Kidney (tissue), 14 donors: ENCODE results near the gene MPDZ. TPM values are rescaled to one million over a fixed set of nuclear protein-coding genes. Genes with fewer than 3 reads are reported as not detected.

ENCODE experiments used
- DNase-seq, 5 donors: peaks; one replicate each; pipeline ENCODE4 v3.0.0-alpha.2; 2013 to 2020
- FAIRE-seq: peaks from 2 replicates; lab custom pipeline; 2012; peaks lifted over from hg19 to GRCh38; lab: Jason Lieb, UNC
- H3K27ac ChIP-seq, 2 donors: one replicate each; pipeline ENCODE4 v1.7.0; 2013; ENCODE audit warnings: low read depth in 2 of 2, low read length in 2 of 2, inconsistent platforms in 1 of 2
- H3K27me3 ChIP-seq: one replicate; pipeline ENCODE4 v1.7.1; 2013; ENCODE audit warnings: low read length, inconsistent platforms; ENCODE audit not compliant: control insufficient read depth, insufficient read depth
- H3K36me3 ChIP-seq, 3 donors: one replicate each; pipeline versions ENCODE4 v1.7.0 to v1.7.1; 2013; ENCODE audit warnings: low read length in 3 of 3, control low read depth in 1 of 3, inconsistent platforms in 1 of 3; ENCODE audit not compliant: insufficient read depth in 3 of 3, control insufficient read depth in 2 of 3
- H3K4me1 ChIP-seq, 3 donors: one replicate each; pipeline versions ENCODE4 v1.7.0 to v1.7.1; 2013; ENCODE audit warnings: low read length in 3 of 3, inconsistent platforms in 1 of 3, low read depth in 1 of 3; ENCODE audit not compliant: control insufficient read depth in 2 of 3, insufficient read depth in 2 of 3
- H3K4me3 ChIP-seq, 3 donors: one replicate each; pipeline versions ENCODE4 v1.7.0 to v1.8.1; 2013; ENCODE audit warnings: low read length in 3 of 3, control low read depth in 1 of 3, inconsistent platforms in 1 of 3
- H3K9ac ChIP-seq, 3 donors: one replicate each; pipeline versions ENCODE4 v1.7.0 to v1.7.1; 2013; ENCODE audit warnings: low read length in 3 of 3, control low read depth in 1 of 3, inconsistent platforms in 1 of 3
- H3K9me3 ChIP-seq, 3 donors: one replicate each; pipeline versions ENCODE4 v1.7.0 to v1.7.1; 2013; ENCODE audit warnings: low read length in 3 of 3, control low read depth in 1 of 3, inconsistent platforms in 1 of 3; ENCODE audit not compliant: control insufficient read depth in 2 of 3, insufficient read depth in 1 of 3
- intact Hi-C: fragments of 100-400 bp; cut with DNase I; formaldehyde crosslinking; loops from one replicate; pipeline ENCODE4 v1.11.1; 2022
- polyA plus RNA-seq: library from polyadenylated mRNA; stranded (reverse); fragments of 350-450 nt; fragmentation: Illumina TruSeq; extraction: RNeasy Lipid Tissue Mini Kit (QIAGEN cat#74804); gene quantifications from one replicate; pipeline ENCODE4 v1.2.3, GENCODE V29; 2014; ENCODE audit warnings: low read depth, low replicate concordance; ENCODE audit not compliant: insufficient read depth
- total RNA-seq: library from RNA; stranded (reverse); fragmentation: NEBNext Ultra II Directional; extraction: Animal tissue kit (Norgen Biotek cat#: 25700); gene quantifications from one replicate; pipeline ENCODE4 v1.2.1, GENCODE V29; 2021
- TF ChIP-seq, protein P1 (sequence below): IDR thresholded peaks from 3 replicates; pipeline ENCODE4 v1.5.1; 2012; ENCODE audit warnings: mild to moderate bottlenecking, moderate library complexity, borderline replicate concordance; ENCODE audit not compliant: insufficient read depth; ENCODE audit errors: extremely low read depth
- donor health status: control.
- donor health status: control.
- donor health status: control.
- donor health status: control.
- donor health status: control.
- donor health status: DM: yes; HTN: yes; CAD: no.
- donor health status: Normal renal cell carcinoma (clear cell type).

The MPDZ gene
- total and polyA plus RNA-seq, 2 donors from 2014 or later = 18.5 to 25.1 TPM

GRCh38 chr9:13146840-13147239, 132.7 kb downstream of the MPDZ start:
- FAIRE-seq = no peak
- no peak overlapping the region for H3K27ac ChIP-seq
- H3K9ac ChIP-seq = no peak overlapping the region
- DNase-seq = no peak
- H3K36me3 ChIP-seq = peaks cover 0 to 3% (median 2%) of the 10 kb centered on the region in 3 donors
- no peak overlapping the region for H3K4me3 ChIP-seq
- no peaks in the 10 kb centered on the region for H3K9me3 ChIP-seq
- H3K4me1 ChIP-seq = peaks cover 0 to 4% (median 2%) of the 10 kb centered on the region in 3 donors
- TF ChIP-seq, protein P1, sequence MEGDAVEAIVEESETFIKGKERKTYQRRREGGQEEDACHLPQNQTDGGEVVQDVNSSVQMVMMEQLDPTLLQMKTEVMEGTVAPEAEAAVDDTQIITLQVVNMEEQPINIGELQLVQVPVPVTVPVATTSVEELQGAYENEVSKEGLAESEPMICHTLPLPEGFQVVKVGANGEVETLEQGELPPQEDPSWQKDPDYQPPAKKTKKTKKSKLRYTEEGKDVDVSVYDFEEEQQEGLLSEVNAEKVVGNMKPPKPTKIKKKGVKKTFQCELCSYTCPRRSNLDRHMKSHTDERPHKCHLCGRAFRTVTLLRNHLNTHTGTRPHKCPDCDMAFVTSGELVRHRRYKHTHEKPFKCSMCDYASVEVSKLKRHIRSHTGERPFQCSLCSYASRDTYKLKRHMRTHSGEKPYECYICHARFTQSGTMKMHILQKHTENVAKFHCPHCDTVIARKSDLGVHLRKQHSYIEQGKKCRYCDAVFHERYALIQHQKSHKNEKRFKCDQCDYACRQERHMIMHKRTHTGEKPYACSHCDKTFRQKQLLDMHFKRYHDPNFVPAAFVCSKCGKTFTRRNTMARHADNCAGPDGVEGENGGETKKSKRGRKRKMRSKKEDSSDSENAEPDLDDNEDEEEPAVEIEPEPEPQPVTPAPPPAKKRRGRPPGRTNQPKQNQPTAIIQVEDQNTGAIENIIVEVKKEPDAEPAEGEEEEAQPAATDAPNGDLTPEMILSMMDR = no peak
- intact Hi-C loops = no loop called here
- H3K27me3 ChIP-seq = no peaks in the 10 kb centered on the region

- intact Hi-C loops = no loop called here
- H3K36me3 ChIP-seq = peaks cover 0 to 3% (median 2%) of the 10 kb centered on the region in 3 donors
- no peak overlapping the region for H3K9ac ChIP-seq
- FAIRE-seq (peak; percentile 29), DNase-seq (no peak)
- H3K27me3 ChIP-seq = no peaks in the 10 kb centered on the region
- H3K4me3 ChIP-seq = no peak overlapping the region
- H3K27ac ChIP-seq = no peak overlapping the region
- no peaks in the 10 kb centered on the region for H3K9me3 ChIP-seq
- TF ChIP-seq, protein P1 = no peak
- H3K4me1 ChIP-seq = peaks cover 0 to 4% (median 2%) of the 10 kb centered on the region in 3 donors
Measured at GRCh38 chr9:13145340-13145739, 134.2 kb downstream of the MPDZ start.

- peaks cover 0 to 3% (median 0%) of the 10 kb centered on the region in 3 donors for H3K36me3 ChIP-seq
- no peaks in the 10 kb centered on the region for H3K27me3 ChIP-seq
- DNase-seq (no peak), FAIRE-seq (no peak)
- no peak overlapping the region for H3K27ac ChIP-seq
- H3K9ac ChIP-seq = no peak overlapping the region
- no peak overlapping the region for H3K4me3 ChIP-seq
- intact Hi-C loops = no loop called here
- H3K4me1 ChIP-seq = peaks cover 0 to 7% (median 4%) of the 10 kb centered on the region in 3 donors
- TF ChIP-seq, protein P1 = no peak
- H3K9me3 ChIP-seq = no peaks in the 10 kb centered on the region
Measured at GRCh38 chr9:13144166-13144775, 135.2 kb downstream of the MPDZ start.

DNA sequence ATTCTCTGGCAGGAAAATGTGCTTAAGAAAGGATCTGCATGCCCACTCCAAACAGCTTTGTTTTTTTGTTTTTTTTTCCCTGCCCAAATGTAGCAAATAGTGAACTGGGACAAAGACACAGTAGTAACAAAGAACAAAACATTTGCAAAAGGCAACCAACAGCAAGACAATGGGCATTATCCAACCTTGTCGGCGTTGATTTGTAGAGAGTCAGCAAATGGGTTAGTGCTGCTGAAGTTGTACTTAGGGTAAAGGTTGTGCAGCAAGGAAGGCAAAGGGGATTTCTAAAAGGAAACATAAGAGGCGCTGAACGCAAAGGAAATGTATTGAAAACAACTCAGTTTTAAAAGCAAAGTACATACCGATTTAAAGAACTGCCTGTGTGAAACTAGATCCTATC, 136.2 kb downstream of the MPDZ start:
- H3K4me3 ChIP-seq = no peak overlapping the region
- no peaks in the 10 kb centered on the region for H3K9me3 ChIP-seq
- FAIRE-seq (no peak), DNase-seq (no peak)
- no peaks in the 10 kb centered on the region for H3K27me3 ChIP-seq
- H3K4me1 ChIP-seq = peaks cover 0 to 7% (median 4%) of the 10 kb centered on the region in 3 donors
- intact Hi-C loops = no loop called here
- no peak overlapping the region for H3K27ac ChIP-seq
- TF ChIP-seq, protein P1 = no peak
- peaks cover 0 to 8% (median 0%) of the 10 kb centered on the region in 3 donors for H3K36me3 ChIP-seq
- H3K9ac ChIP-seq = no peak overlapping the region
